HG02610 (cell line): ENCODE data around the gene SMG1.
A peak's percentile ranks its signal among the peaks of the same experiment; 100 is the strongest.
"Not testable (repeated sequence)": the region's sequence is repeated elsewhere in the genome, so short reads cannot be mapped to it uniquely, and the experiment has no call there.

ENCODE experiments used
- ATAC-seq: cut with Tn5 transposase; IDR thresholded peaks from one replicate; pipeline ENCODE4 v1.9.1; 2021; ENCODE audit warnings: mild to moderate bottlenecking, moderate library complexity; ENCODE audit not compliant: unreplicated experiment

The SMG1 gene

GRCh38 chr16:18772171-18772570, 154.0 kb downstream of the SMG1 start:
- ATAC-seq = not testable (repeated sequence)

- ATAC-seq = peak; percentile 25
These were observed 155.8 kb downstream of the SMG1 start for GRCh38 chr16:18770336-18770962.

- ATAC-seq = peak; percentile 48
These were observed 159.0 kb downstream of the SMG1 start for GRCh38 chr16:18767217-18767616.

DNA sequence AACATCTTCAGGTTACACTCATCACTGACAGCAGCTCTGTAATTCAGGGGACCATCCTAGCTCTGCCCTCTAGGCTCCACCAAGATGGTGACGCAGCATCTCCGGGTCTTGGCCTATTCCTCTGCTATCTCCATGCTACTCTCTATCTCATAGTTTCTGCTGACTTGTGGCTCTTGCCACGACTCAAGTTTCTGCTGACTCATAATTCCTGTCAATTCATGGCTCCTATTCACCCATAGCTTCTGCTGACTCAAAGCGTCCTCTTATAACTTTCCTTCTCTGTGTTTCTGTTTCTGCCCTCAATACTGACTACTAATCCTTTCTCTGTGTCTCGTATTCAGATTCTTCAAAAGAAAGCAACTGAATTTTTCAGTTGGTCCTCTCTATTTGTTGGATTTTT, 163.5 kb downstream of the SMG1 start:
- peak; percentile 58 for ATAC-seq

DNA sequence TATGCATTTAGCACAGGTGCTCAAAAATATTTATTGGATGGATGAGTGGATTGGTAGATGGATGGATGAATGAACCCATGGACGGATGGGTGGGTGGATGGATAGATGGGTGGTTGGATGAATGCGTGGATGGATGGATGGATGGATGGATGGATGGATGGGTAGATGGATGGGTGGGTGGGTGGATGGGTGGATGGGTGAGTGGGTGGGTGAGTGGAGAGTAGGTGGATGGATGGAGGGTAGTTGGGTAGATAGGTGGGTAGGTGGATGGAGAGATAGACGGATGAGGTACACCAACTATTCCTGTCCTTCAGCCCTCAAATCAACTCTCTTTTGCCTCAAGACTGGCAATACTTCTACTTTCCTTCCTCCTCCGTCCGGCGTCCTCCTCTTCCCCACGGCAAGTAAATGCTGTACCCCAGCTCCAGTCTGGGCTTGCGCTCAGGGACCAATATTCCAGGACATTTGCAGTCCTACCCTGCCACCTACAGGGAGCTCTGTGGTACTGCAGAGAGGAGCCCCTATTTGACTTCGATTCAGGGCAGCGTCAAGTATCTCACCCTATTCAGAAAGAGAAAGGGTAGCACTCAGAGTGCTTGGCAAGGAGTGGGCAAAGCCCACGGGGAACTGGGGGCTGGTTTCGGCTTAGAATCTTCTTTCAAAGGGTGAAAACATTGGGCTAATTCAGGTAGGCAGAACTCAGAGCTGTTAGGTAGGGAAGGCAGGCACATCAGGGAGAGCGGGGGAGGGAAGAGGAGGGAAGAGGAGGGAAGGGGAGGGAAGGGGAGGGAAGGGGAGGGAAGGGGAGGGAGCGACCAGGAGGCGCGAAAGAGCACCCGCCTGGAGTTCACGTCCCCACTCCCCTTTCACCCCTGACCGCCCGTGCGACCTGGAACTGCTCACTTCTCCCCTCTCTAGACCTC, 166.3 kb downstream of the SMG1 start:
- peak; percentile 41 for ATAC-seq

- ATAC-seq = peak; percentile 51
These were observed 168.1 kb downstream of the SMG1 start for GRCh38 chr16:18757960-18758660.

DNA sequence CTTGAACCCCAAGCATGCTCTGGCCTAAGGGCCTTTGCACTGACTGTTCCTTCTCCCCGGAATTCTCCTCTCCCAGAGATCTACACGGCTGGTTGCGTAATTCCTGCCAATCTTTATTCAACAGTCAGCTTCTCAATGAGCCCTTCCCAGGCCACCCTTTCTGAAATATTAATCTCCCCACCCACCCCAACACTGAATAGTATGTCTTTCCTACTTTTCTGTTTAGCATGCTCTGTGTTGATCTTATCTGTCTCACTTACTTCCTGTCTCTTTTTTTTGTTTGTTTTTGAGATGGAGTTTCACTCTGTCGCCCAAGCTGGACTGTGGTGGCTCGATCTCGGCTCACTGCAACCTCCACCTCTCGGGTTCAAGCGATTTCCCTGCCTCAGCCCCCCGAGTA, 169.6 kb downstream of the SMG1 start:
- ATAC-seq = not testable (repeated sequence)
